Stimulated activated naive CD4-positive, alpha-beta T cell treated with Interleukin-2 at 50 U/mL for 16 hours (primary cell): ENCODE measurements around the gene SWT1.
"Not testable (repeated sequence)": the region's sequence is repeated elsewhere in the genome, so short reads cannot be mapped to it uniquely, and the experiment has no call there.

ENCODE experiments used
- DNase-seq: peaks from one replicate; lab custom pipeline; 2025; lab: John Stamatoyannopoulos, UW

Gene SWT1

DNA sequence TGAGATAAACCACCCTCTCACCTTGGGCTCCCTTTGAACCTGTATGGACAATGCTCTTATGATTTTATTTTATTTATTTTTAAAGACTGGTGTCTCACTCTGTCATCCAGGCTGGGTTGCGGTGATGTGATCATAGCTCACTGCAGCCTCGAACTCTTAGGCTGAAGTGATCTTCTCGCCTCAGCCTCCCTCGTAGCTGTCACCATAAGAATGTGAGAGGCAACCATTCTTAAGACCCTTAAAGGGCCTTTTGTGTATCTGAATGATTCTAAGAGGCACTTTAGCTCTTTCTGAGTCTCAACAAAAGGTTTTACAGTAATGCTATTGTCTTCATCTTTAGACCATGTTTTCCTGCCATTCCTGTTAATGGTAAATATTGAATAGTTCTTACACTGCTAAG is 93.1 kb downstream of the SWT1 start:
- no peak for DNase-seq

DNA sequence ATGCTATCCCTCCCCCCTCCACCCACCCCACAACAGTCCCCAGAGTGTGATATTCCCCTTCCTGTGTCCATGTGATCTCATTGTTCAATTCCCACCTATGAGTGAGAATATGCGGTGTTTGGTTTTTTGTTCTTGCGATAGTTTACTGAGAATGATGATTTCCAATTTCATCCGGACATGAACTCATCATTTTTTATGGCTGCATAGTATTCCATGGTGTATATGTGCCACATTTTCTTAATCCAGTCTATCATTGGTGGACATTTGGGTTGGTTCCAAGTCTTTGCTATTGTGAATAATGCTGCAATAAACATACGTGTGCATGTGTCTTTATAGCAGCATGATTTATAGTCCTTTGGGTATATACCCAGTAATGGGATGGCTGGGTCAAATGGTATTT is 95.0 kb downstream of the SWT1 start:
- DNase-seq, result not testable (repeated sequence)

DNA sequence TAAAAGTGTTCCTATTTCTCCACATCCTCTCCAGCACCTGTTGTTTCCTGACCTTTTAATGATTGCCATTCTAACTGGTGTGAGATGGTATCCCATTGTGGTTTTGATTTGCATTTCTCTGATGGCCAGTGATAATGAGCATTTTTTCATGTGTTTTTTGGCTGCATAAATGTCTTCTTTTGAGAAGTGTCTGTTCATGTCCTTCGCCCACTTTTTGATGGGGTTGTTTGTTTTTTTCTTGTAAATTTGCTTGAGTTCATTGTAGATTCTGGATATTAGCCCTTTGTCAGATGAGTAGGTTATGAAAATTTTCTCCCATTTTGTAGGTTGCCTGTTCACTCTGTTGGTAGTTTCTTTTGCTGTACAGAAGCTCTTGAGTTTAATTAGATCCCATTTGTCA is 95.4 kb downstream of the SWT1 start:
- DNase-seq, result not testable (repeated sequence)

DNA sequence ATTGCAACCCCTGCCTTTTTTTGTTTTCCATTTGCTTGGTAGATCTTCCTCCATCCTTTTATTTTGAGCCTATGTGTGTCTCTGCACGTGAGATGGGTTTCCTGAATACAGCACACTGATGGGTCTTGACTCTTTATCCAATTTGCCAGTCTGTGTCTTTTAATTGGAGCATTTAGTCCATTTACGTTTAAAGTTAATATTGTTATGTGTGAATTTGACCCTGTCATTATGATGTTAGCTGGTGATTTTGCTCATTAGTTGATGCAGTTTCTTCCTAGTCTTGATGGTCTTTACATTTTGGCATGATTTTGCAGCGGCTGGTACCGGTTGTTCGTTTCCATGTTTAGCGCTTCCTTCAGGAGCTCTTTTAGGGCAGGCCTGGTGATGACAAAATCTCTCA is 98.6 kb downstream of the SWT1 start:
- DNase-seq, result not testable (repeated sequence)

DNA sequence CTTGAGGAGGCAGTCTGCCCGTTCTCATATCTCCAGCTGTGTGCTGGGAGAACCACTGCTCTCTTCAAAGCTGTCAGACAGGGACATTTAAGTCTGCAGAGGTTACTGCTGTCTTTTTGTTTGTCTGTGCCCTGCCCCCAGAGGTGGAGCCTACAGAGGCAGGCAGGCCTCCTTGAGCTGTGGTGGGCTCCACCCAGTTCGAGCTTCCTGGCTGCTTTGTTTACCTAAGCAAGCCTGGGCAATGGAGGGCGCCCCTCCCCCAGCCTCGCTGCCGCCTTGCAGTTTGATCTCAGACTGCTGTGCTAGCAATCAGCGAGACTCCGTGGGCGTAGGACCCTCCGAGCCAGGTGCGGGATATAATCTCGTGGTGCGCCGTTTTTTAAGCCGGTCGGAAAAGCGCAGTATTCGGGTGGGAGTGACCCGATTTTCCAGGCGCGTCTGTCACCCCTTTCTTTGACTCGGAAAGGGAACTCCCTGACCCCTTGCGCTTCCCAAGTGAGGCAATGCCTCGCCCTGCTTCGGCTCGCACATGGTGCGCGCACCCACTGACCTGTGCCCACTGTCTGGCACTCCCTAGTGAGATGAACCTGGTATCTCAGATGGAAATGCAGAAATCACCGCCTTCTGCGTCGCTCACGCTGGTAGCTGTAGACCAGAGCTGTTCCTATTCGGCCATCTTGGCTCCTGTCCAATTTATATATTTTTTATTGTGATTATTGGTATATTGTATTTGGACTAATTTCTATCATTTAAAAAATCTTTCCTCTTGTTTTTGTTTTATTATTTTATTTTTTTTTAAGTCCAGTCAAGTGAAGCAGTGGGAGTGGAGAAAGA is 100.4 kb downstream of the SWT1 start:
- not testable (repeated sequence) for DNase-seq

DNA sequence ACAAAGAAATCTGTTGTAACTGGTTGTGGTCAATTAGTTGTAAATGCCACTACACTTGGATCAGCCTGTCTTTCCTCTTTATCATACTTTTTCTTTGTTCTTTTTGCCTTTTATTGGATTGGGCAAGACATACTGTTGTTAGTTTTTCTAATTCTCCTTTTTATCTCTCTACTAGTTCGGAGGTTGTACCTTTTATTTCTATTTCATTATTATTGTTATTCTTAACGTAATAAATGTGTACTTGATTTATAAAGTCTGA is 100.9 kb downstream of the SWT1 start:
- no peak for DNase-seq

DNA sequence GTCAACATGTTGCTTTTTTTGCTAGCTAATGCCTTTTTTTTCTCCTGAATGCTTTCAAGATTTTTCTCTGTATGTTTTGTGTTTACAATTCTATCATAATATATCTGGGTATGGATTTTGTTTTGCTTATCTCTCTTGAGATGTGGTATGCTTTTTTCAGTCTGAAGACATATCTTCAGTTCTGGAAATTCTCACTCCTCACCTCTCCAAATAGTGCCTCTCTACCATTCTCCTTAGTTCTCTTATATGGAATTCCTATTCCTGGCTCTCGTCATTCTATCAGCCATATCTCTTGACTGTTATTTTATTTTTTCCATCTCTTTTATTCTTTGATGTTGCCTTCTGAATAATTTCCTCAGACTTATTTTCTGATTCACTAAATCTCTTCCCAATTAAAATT is 101.7 kb downstream of the SWT1 start:
- no peak for DNase-seq

DNA sequence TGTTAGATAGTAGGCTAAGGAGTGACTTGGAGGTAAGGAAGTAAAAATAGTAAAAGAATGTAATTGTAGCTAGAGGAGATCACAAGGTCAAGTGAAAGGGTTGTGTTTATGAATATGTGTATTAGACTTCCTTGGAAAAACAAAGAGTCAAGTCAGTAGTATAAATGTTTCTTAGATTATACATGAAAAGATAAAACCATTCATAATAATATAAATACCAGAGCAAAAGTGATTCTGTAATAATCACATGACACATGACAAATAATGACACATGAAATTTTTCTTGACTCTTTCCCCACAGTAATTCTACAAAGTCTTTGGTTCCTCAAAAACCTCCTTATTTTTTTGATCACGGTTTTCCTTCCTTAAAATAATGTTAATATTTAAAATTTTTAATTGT is 103.6 kb downstream of the SWT1 start:
- DNase-seq, result no peak

DNA sequence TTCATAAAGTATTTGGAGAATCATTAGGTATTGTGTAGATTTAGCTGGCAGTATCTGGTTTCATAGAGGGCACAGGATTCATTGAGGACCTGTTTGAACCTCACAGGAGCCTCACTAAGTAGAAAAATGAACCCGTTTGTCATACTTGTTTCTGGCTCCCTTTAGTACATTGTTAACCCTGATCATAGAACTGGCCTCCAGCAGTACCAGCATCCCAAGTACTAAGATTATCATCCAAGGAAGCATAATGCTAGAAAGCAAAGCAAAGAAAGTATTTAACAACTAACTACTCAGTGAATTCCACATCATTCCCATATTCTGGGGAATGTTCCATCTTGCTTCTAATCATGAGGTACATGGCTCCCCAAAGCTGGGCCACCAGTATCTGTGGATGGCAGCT is 105.2 kb downstream of the SWT1 start:
- DNase-seq, result no peak

DNA sequence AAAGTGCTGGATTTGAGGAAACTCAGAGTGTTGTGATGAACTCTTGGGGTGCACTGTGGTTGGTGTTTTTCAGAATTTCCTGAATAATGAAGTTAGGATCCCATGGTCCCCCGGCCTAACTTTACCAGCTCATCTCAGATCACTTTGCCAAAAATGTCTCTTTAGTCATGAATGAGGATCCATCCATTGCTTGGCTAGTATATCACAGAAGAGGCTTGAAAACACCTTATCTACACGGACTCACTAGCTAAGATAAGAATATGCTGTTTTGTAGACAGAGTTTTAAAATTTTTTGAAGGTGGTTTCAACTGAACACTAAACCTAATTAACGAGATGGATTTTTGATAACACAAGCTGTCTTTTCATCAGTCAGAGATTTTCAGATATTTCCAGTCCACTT is 106.3 kb downstream of the SWT1 start:
- no peak for DNase-seq

DNA sequence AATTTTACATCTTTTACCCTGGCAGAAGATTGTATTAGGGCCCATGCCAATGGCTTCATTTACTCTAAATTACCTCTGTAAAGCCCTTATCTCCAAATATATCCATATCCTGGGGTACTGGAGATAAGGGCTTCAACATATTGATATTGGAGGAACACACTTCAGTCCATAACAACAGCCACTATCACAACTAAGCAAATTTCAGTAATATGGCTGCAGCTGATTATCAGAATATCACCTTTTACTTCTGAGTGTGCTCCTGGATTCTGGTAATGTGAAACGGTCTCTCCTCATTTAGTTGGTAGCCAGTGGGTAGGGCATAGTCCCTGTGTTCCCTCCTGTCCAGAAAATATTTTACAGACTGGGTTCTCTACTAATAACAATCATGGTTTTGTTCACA is 106.8 kb downstream of the SWT1 start:
- no peak for DNase-seq

DNA sequence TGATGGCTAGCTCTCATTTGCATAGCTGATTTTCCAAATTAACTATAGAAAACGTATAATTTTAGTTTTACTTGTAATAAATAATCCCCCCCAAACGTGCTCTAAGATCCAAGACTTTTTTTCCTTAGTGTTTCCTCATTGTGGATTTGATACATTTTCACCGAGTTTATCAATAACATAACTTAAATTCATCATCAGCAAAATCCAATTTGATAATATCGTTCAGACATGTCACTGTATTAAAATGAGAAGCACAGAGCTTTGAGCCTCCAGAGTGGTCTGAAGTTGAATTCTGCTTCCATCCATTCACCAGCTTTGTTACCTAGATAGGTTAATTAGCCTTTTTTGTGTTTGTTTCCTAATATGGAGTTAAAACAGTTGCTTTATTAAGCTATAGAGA is 108.3 kb downstream of the SWT1 start:
- no peak for DNase-seq

DNA sequence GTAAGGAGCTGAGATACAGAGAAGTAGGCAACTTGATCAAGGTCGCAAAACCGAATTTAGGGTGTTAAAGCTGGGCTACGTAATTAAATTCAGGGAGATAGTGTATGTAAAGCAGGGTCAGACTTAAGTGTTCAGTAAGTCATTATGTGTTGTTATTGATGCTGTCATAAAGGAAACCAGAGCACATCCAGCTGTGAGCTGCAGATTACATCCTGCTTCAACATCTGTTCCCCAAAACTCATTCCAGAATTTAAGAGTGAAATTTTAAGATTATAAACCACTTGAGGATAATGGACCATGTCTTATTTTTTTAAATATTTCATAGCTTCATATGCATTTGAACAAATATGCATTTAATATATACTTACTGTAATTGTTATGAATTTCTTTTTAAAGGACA is 110.3 kb downstream of the SWT1 start:
- DNase-seq, result no peak

DNA sequence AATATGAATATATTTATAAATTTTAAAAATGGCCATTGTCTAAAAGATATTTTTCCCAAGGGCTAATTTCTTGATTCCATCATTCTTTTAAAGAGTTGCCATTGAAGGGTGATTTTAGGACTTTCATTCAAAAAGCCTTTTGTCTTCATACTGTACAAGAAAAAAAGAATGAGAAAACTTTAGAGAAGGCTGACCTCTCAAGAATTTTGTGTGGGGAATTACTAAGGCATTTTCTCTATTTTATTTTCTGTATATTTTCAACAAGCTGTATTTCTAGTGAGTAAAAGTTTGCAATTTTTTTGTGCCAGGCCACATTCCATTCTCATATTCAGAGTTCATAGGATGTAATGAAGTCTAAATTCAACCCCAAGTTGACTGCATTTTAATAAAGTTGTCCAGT is 110.7 kb downstream of the SWT1 start:
- no peak for DNase-seq

DNA sequence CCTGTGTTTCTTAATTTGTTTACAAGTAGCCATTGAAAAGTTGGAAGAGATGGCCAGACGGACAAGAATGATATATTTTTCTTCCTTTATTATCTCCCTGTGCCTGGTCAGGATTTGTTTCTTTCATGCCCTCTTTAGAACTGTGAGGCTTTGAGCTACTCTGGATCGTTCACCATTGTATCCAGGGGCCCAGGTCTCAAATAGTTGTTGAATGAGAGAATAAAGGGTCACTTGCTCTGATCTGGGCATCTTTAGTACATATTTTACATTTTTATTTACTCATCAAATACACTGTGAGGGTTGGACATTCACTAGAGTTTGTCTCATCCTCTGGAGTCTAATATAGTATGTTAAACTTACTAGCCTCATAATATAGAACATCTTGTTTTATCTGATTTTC is 111.4 kb downstream of the SWT1 start:
- DNase-seq, result no peak

DNA sequence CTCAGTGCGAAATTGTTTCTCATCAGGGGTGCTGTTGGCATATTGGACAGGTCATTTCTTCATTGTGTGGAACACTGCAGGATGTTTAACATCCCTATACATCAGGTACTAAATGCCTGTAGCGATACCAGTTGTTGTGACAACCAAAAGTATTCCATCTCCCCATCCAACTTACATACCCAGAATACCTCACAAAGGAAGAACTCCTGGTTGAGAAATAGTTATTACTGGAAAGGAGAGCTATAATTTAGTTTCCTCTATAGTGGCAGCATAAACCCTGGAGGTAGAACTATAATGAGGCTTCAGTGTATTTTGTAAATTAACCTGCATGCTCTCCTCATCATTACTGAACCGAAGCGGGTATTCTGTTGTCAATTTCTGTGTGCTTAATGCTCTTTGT is 115.0 kb downstream of the SWT1 start:
- no peak for DNase-seq

DNA sequence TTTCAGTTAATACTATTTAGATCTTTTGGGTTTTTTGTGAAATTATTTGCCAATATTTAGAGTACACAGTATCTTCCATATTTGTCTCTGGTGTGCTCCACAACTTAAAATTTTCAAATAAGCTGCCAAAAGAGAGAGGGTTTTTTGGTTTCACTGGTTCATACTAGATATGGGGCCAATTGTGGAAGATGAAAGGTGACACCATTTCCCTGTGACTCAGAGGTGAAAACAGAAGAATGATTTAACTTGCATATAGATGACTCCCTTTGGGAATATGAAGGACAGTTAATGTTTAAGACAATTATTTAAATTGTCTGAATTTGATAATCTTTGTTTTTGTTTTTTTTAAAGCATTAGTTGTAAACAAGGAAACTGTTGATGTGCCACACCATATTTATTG is 122.6 kb downstream of the SWT1 start:
- DNase-seq, result no peak

DNA sequence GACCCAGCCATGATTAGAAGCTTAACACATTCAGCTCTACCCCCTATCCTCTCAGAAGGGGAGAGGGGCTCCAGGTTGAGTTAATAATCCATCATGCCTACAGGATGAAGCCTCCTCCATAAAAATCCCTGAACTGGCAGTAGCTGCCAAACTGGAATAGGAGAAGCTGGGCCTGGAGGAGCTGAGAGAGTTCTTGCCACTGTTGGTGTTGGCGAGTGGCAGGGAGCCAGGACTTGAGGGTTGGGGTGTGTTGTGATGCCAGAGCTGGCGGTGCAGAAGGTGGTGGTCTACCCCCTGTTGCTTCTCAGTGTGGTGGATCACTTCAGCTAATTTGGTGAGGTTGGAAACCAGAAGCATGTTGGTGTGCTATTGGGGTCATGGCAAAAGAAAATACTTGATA is 123.6 kb downstream of the SWT1 start:
- DNase-seq, result no peak

DNA sequence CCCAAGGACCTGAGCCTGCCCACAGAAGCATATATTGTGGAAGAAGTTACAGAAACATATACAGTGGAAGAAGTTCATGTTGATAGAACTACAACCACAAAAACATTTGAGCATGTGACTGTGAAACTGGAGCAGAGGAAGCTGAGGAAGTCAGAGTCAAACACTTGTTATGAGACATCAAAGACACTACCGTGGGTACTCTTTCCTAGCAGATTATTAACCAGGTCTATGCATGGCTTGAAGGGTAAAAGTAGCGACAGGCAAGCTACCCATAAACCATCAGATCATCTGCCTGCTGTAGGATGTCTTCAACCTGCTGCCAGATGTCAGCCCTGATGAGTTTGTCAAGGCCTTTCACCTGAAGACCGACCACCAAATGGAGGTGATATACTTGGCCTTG is 124.3 kb downstream of the SWT1 start:
- DNase-seq, result no peak

DNA sequence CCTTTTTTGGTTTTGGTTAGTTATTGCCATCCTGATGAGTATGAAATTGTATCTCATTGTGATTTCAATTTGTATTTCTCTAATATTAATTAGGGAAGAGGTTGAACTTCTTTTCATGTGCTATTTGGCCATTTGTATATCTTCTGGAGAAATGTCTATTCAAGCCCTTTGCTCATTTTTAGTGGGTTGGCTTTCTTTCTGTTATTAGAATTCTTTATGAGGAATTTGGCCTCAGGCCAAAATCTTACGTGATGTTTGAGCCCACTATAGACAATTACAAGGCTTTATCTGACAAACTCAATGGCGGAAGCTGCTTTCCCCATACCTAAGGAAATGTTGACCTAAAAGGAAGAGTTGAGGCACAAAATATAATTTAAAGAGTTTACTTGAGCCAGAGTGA is 127.1 kb downstream of the SWT1 start:
- DNase-seq, result no peak

DNA sequence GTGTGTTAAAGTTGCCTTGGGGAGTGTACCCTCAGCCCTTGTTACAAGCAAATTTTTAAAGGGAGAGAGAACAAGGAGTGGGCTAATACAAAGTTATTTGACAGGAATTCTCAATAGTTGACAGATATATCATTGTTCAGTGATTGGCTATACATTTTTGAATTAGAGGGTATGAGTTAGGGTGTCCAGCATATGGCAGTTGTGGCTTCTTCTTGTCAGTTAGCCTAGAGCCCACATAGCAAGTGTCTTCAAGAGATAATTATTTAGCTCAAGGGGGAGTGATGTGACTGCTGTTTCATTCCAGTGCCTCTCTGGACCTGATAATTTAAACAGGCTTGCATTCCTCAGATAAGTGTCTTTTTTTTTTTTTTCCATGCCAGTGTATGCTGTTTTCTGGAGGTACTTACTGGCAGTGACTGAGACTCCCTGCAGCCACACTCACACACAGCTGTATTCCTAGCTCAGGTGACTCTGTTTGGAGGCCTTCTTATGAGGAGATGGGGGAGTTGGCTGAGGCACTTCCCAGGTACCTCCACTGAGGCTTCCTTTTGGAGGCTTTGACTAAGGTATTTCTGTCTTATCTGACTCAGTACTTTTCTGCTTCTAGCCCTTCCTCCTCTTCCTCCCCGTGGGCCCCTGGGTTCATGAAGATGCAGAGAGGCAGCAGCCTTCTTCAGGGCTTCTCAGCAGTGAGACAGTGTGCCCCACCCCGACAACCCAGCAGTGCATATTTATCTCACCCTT is 127.7 kb downstream of the SWT1 start:
- no peak for DNase-seq

DNA sequence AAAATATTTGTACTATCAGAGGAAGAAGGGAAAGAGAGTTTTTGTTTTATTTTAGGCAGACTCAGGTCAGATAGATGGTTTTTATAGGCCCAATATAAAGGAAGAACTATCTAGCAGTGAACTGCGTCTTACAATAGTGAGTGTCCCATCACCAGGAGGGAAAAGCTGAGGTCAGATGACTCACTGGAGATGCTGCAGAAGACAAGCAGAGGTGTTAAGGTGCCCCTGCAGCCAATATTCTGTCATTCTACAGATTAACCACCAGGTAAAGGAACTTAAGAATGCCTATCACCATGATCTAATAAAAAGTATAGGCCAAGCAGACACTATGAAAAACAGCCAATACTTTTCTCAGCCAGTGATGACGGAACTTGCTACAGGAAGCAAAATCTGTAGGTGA is 130.5 kb downstream of the SWT1 start:
- no peak for DNase-seq

DNA sequence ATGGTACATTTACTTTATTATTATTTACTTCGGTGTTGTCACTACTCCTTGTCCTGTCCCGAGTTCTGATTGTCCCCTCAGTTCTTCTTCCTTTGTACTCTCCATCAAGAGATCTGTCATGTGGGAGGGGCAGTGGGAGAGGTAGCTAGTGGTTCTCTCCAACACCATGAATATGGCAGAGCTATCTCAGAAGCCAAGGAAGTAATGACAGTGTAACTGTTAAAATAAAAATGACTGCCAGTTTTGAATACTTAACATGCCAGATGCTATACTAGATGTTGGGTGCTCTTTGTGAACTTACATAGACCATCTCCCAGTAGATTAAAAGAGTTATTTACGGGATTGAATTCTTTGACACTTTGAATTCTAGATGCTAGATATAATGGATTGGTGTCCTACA is 131.5 kb downstream of the SWT1 start:
- DNase-seq, result no peak

DNA sequence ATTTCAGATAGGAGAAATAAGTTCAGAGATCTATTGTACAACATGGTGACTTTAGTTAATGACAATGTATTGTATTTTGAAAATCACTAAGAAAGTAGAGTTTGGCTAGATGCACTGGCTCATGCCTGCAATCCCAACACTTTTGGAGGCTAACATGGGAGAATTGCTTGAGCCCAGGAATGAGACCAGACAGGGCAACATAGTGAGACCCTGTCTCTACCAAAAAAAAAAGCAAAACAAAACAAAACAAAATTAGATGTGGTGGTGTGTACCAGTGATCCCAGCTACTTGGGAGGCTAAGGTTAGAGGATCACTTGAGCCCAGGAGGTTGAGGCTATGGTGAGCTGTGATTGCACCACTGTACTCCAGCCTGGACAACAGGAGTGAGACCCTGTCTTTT is 132.9 kb downstream of the SWT1 start:
- DNase-seq, result no peak
